ENCODE results near the gene ZMYND8. TPM values are rescaled to one million over a fixed set of nuclear protein-coding genes. Genes with fewer than 3 reads are reported as not detected.
A peak's percentile ranks its signal among the peaks of the same experiment; 100 is the strongest.
"Not testable (repeated sequence)": the region's sequence is repeated elsewhere in the genome, so short reads cannot be mapped to it uniquely, and the experiment has no call there.

The ZMYND8 gene
- total RNA-seq, 1 experiment from 2014 or later = 29.0 TPM

GRCh38 chr20:47241345-47241781, 115.1 kb downstream of the ZMYND8 start:
- ChIA-PET POLR2A (interaction anchor here (0.6 kb wide), 1 partner anchor 37 kb away, joined by 3 read pairs; no protein-coding TSS in a partner anchor), CTCF (interaction anchor here (1.3 kb wide), 1 partner anchor 20 kb away, joined by 5 read pairs; no protein-coding TSS in a partner anchor), RAD21 (ENCODE audit: low non-redundant PET in 1 of 2, low total read pairs in 2 of 2, uncharacterized antibody in 2 of 2, unreplicated experiment in 2 of 2) (no interaction called here)
- H3K9me2 ChIP-seq (ENCODE audit: insufficient read depth) = no peaks in the 10 kb centered on the region
- H3K4me2 ChIP-seq (ENCODE audit: low read length) = no peak overlapping the region
- H3K4me3 ChIP-seq (replicated peaks in 1 of 2; ENCODE audit: low read depth in 1 of 2, low read length in 2 of 2) = no peak overlapping the region
- H3K27me3 ChIP-seq (ENCODE audit: insufficient read depth, low read length) = no peaks in the 10 kb centered on the region
- H4K20me1 ChIP-seq (ENCODE audit: insufficient read depth) = no peaks in the 10 kb centered on the region
- H2AFZ ChIP-seq (ENCODE audit: low read depth, low read length, poor library complexity, severe bottlenecking) = no peak overlapping the region
- peaks cover 22 to 25% of the 10 kb centered on the region in 2 experiments for H3K36me3 ChIP-seq (ENCODE audit: control insufficient read depth in 1 of 2, insufficient read depth in 2 of 2, low read length in 2 of 2)
- no peak overlapping the region for H3K9ac ChIP-seq (ENCODE audit: low read length)
- no peaks in the 10 kb centered on the region for H3K4me1 ChIP-seq (ENCODE audit: control insufficient read depth in 1 of 2, insufficient read depth in 2 of 2, low read length in 2 of 2)
- no peak for DNase-seq (ENCODE audit: low read depth, low spot score)
- no peaks in the 10 kb centered on the region for H3K9me3 ChIP-seq (ENCODE audit: control insufficient read depth in 1 of 2, insufficient read depth in 1 of 2, low read depth in 1 of 2, low read length in 2 of 2)
- TF ChIP-seq ATF3 (IDR thresholded peaks at IDR 0.05) (no peak), TCF7L2 (IDR thresholded peaks at IDR 0.05; ENCODE audit: borderline replicate concordance, extremely low read depth, insufficient read depth, insufficient read length) (no peak), SIN3A (IDR thresholded peaks at IDR 0.05; ENCODE audit: low read depth) (no peak), MAX (IDR thresholded peaks at IDR 0.05) (no peak), RAD21 (IDR thresholded peaks at IDR 0.05; ENCODE audit: low read depth) (no peak), POLR2A (IDR thresholded peaks at IDR 0.05; ENCODE audit: borderline replicate concordance, extremely low read depth, insufficient read depth, insufficient read length) (no peak), EGR1 (IDR thresholded peaks at IDR 0.05; ENCODE audit: low read depth) (no peak), JUND (IDR thresholded peaks at IDR 0.05) (no peak), CTCF (IDR thresholded peaks at IDR 0.05 in 2 of 3, conservative IDR thresholded peaks at IDR 0.05 in 1 of 3; ENCODE audit: borderline replicate concordance in 1 of 3, insufficient read depth in 1 of 3, low read depth in 2 of 3, low read length in 2 of 3) (no peak), SRF (IDR thresholded peaks at IDR 0.05; ENCODE audit: low read depth) (no peak), CBX3 (IDR thresholded peaks at IDR 0.05; ENCODE audit: low read depth) (no peak)
- H3K79me2 ChIP-seq (ENCODE audit: insufficient read depth, low read length) = peaks cover 12% of the 10 kb centered on the region
- no peak overlapping the region for H3K27ac ChIP-seq (ENCODE audit: low read depth, low read length)
- intact Hi-C loops (cut with micrococcal nuclease) = no loop called here
- TSS peak; percentile 24 for BruUV-seq (replicated peaks)
- no peak for ATAC-seq

GRCh38 chr20:47240096-47240495, 116.4 kb downstream of the ZMYND8 start:
- H3K9ac ChIP-seq (ENCODE audit: low read length); intact Hi-C loops (cut with micrococcal nuclease); H3K9me2 ChIP-seq (ENCODE audit: insufficient read depth); BruUV-seq (replicated peaks); ATAC-seq; H3K9me3 ChIP-seq (ENCODE audit: control insufficient read depth in 1 of 2, insufficient read depth in 1 of 2, low read depth in 1 of 2, low read length in 2 of 2); H3K27me3 ChIP-seq (ENCODE audit: insufficient read depth, low read length); H3K4me2 ChIP-seq (ENCODE audit: low read length); DNase-seq (ENCODE audit: low read depth, low spot score); H4K20me1 ChIP-seq (ENCODE audit: insufficient read depth); H3K27ac ChIP-seq (ENCODE audit: low read depth, low read length); POLR2A ChIA-PET; CTCF ChIA-PET; H2AFZ ChIP-seq (ENCODE audit: low read depth, low read length, poor library complexity, severe bottlenecking); RAD21 ChIA-PET (ENCODE audit: low non-redundant PET in 1 of 2, low total read pairs in 2 of 2, uncharacterized antibody in 2 of 2, unreplicated experiment in 2 of 2); H3K4me1 ChIP-seq (ENCODE audit: control insufficient read depth in 1 of 2, insufficient read depth in 2 of 2, low read length in 2 of 2); H3K4me3 ChIP-seq (replicated peaks in 1 of 2; ENCODE audit: low read depth in 1 of 2, low read length in 2 of 2): not testable (repeated sequence)
- peaks cover 12% of the 10 kb centered on the region for H3K79me2 ChIP-seq (ENCODE audit: insufficient read depth, low read length)
- peaks cover 23 to 25% of the 10 kb centered on the region in 2 experiments for H3K36me3 ChIP-seq (ENCODE audit: control insufficient read depth in 1 of 2, insufficient read depth in 2 of 2, low read length in 2 of 2)

Measured in HCT116 (cell line).